HEK293 (cell line): ENCODE measurements around the gene SERGEF.

Source experiments
- ZBTB21 ChIP-seq: fragments of 450-650 bp; formaldehyde crosslinking; IDR thresholded peaks from 2 replicates; pipeline ENCODE4 v1.5.1; 2017; ENCODE audit warnings: missing biosample characterization, missing genetic modification characterization
- ZEB2 ChIP-seq: fragments of 450-650 bp; formaldehyde crosslinking; IDR thresholded peaks from 2 replicates; pipeline ENCODE4 v1.5.1; 2016; ENCODE audit warnings: missing biosample characterization, missing genetic modification characterization
- ZNF132 ChIP-seq: fragments of 450-650 bp; formaldehyde crosslinking; IDR thresholded peaks from 2 replicates; pipeline ENCODE4 v1.5.1; 2017; ENCODE audit warnings: missing biosample characterization, missing genetic modification characterization, borderline replicate concordance
- ZNF302 ChIP-seq: fragments of 450-650 bp; formaldehyde crosslinking; IDR thresholded peaks from 2 replicates; pipeline ENCODE4 v1.5.1; 2016; ENCODE audit warnings: missing biosample characterization, missing genetic modification characterization, low read depth
- ZNF629 ChIP-seq: fragments of 450-650 bp; formaldehyde crosslinking; IDR thresholded peaks from 2 replicates; pipeline ENCODE4 v1.5.1; 2017; ENCODE audit warnings: missing biosample characterization, missing genetic modification characterization
- ZNF658 ChIP-seq: fragments of 450-650 bp; formaldehyde crosslinking; IDR thresholded peaks from 2 replicates; pipeline ENCODE4; 2016; ENCODE audit warnings: missing biosample characterization, missing genetic modification characterization
- ZNF670 ChIP-seq: fragments of 450-650 bp; formaldehyde crosslinking; IDR thresholded peaks from 2 replicates; pipeline ENCODE4 v1.5.1; 2016; ENCODE audit warnings: missing biosample characterization, missing genetic modification characterization, low read depth
- ZNF792 ChIP-seq: fragments of 450-650 bp; formaldehyde crosslinking; IDR thresholded peaks from 2 replicates; pipeline ENCODE4 v1.5.1; 2016; ENCODE audit warnings: missing biosample characterization, missing genetic modification characterization
- TF ChIP-seq, protein P1 (sequence below): fragments of 450-650 bp; formaldehyde crosslinking; IDR thresholded peaks from 2 replicates; pipeline ENCODE4 v1.5.1; 2016; ENCODE audit warnings: missing biosample characterization, missing genetic modification characterization, low read depth
- TF ChIP-seq, protein P2 (sequence below): fragments of 450-650 bp; formaldehyde crosslinking; IDR thresholded peaks from 2 replicates; pipeline ENCODE4 v1.5.1; 2016; ENCODE audit warnings: missing biosample characterization, missing genetic modification characterization
- TF ChIP-seq, protein P3 (sequence below): fragments of 450-650 bp; formaldehyde crosslinking; IDR thresholded peaks from 2 replicates; pipeline ENCODE4 v1.5.1; 2016; ENCODE audit warnings: missing biosample characterization, missing genetic modification characterization
- TF ChIP-seq, protein P4 (sequence below): fragments of 450-650 bp; formaldehyde crosslinking; IDR thresholded peaks from 2 replicates; pipeline ENCODE4 v1.5.1; 2016; ENCODE audit warnings: missing biosample characterization, missing genetic modification characterization

DNA sequence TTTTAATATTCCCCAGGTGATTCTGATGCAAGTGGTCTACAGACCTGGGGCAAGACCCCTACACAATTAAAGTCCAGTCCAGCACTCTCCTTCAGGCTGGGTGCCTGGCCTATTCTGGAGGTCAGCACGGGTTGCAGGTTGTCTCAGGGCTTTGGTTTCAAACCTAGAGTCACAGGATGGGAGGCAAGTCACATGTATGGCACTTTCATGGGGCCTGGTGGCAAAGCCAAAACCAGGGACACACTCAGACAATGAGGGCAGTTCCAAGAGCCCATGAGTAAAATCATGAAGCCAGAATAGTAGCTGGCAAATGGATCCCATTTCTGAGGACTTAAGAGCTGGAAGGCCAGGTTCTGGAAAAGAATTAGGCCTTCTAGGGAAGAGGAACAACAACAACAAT is 181.6 kb downstream of the SERGEF start:
- TF ChIP-seq ZBTB21 (tag by site-specific recombination) (no peak), ZNF670 (tag by site-specific recombination) (no peak), ZNF132 (no peak), ZEB2 (tag by site-specific recombination) (no peak), ZNF658 (tag by site-specific recombination) (no peak), ZNF302 (tag by site-specific recombination) (no peak), ZNF629 (tag by site-specific recombination) (no peak), ZNF792 (tag by site-specific recombination) (no peak)
- TF ChIP-seq, protein P1, sequence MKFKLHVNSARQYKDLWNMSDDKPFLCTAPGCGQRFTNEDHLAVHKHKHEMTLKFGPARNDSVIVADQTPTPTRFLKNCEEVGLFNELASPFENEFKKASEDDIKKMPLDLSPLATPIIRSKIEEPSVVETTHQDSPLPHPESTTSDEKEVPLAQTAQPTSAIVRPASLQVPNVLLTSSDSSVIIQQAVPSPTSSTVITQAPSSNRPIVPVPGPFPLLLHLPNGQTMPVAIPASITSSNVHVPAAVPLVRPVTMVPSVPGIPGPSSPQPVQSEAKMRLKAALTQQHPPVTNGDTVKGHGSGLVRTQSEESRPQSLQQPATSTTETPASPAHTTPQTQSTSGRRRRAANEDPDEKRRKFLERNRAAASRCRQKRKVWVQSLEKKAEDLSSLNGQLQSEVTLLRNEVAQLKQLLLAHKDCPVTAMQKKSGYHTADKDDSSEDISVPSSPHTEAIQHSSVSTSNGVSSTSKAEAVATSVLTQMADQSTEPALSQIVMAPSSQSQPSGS, result no peak
- TF ChIP-seq, protein P2, sequence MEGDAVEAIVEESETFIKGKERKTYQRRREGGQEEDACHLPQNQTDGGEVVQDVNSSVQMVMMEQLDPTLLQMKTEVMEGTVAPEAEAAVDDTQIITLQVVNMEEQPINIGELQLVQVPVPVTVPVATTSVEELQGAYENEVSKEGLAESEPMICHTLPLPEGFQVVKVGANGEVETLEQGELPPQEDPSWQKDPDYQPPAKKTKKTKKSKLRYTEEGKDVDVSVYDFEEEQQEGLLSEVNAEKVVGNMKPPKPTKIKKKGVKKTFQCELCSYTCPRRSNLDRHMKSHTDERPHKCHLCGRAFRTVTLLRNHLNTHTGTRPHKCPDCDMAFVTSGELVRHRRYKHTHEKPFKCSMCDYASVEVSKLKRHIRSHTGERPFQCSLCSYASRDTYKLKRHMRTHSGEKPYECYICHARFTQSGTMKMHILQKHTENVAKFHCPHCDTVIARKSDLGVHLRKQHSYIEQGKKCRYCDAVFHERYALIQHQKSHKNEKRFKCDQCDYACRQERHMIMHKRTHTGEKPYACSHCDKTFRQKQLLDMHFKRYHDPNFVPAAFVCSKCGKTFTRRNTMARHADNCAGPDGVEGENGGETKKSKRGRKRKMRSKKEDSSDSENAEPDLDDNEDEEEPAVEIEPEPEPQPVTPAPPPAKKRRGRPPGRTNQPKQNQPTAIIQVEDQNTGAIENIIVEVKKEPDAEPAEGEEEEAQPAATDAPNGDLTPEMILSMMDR (tag by site-specific recombination), result no peak
- TF ChIP-seq, protein P3, sequence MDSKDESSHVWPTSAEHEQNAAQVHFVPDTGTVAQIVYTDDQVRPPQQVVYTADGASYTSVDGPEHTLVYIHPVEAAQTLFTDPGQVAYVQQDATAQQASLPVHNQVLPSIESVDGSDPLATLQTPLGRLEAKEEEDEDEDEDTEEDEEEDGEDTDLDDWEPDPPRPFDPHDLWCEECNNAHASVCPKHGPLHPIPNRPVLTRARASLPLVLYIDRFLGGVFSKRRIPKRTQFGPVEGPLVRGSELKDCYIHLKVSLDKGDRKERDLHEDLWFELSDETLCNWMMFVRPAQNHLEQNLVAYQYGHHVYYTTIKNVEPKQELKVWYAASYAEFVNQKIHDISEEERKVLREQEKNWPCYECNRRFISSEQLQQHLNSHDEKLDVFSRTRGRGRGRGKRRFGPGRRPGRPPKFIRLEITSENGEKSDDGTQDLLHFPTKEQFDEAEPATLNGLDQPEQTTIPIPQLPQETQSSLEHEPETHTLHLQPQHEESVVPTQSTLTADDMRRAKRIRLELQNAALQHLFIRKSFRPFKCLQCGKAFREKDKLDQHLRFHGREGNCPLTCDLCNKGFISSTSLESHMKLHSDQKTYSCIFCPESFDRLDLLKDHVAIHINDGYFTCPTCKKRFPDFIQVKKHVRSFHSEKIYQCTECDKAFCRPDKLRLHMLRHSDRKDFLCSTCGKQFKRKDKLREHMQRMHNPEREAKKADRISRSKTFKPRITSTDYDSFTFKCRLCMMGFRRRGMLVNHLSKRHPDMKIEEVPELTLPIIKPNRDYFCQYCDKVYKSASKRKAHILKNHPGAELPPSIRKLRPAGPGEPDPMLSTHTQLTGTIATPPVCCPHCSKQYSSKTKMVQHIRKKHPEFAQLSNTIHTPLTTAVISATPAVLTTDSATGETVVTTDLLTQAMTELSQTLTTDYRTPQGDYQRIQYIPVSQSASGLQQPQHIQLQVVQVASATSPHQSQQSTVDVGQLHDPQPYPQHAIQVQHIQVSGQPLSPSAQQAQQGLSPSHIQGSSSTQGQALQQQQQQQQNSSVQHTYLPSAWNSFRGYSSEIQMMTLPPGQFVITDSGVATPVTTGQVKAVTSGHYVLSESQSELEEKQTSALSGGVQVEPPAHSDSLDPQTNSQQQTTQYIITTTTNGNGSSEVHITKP (tag by site-specific recombination), result no peak
- TF ChIP-seq, protein P4, sequence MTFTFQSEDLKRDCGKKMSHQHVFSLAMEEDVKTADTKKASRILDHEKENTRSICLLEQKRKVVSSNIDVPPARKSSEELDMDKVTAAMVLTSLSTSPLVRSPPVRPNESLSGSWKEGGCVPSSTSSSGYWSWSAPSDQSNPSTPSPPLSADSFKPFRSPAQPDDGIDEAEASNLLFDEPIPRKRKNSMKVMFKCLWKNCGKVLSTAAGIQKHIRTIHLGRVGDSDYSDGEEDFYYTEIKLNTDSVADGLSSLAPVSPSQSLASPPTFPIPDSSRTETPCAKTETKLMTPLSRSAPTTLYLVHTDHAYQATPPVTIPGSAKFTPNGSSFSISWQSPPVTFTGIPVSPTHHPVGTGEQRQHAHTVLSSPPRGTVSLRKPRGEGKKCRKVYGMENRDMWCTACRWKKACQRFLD (tag by site-specific recombination), result no peak
